Amniotic epithelial cell (primary cell): ENCODE data around the gene OR56A5.
"Not testable (repeated sequence)": the region's sequence is repeated elsewhere in the genome, so short reads cannot be mapped to it uniquely, and the experiment has no call there.

Source experiments
- DNase-seq: peaks from one replicate; pipeline ENCODE4 v3.0.0-alpha.2; 2010; ENCODE audit warnings: low read depth

The OR56A5 gene

GRCh38 chr11:5968394-5968793 is at the start of gene OR56A5:
Gene OR56A5 (minus strand): TSS chr11:5968494. CDS start chr11:5968494, 0 bp downstream.
- DNase-seq: no peak

- no peak for DNase-seq
Measured at GRCh38 chr11:6013042-6013441, 44.7 kb upstream of the OR56A5 start.

- DNase-seq: no peak
Measured at GRCh38 chr11:6012035-6012668, 43.9 kb upstream of the OR56A5 start.

GRCh38 chr11:6006846-6007245 is 38.6 kb upstream of the OR56A5 start, which contains the start of gene OR56A4:
Gene OR56A4 (minus strand): TSS chr11:6006946. CDS start chr11:6002992, 3,954 bp downstream.
- no peak for DNase-seq

- DNase-seq: no peak
Measured at GRCh38 chr11:6006395-6006794, 38.1 kb upstream of the OR56A5 start.

- DNase-seq: no peak
Measured at GRCh38 chr11:6002202-6002699, 34.0 kb upstream of the OR56A5 start.

GRCh38 chr11:5994791-5995190 is 26.5 kb upstream of the OR56A5 start:
- DNase-seq: no peak

- DNase-seq: peak; percentile 6
Measured at GRCh38 chr11:5992604-5993251, 24.4 kb upstream of the OR56A5 start.

- DNase-seq: no peak
Measured at GRCh38 chr11:5992150-5992549, 23.9 kb upstream of the OR56A5 start.

GRCh38 chr11:5989203-5989602 is 20.9 kb upstream of the OR56A5 start:
- DNase-seq: no peak

GRCh38 chr11:5986885-5987284 is 18.6 kb upstream of the OR56A5 start, which contains the start of gene OR52L1:
Gene OR52L1 (minus strand): TSS chr11:5986985. CDS start chr11:5986930, 55 bp downstream.
- no peak for DNase-seq

- no peak for DNase-seq
Measured at GRCh38 chr11:5983443-5983842, 15.1 kb upstream of the OR56A5 start.

GRCh38 chr11:5973530-5973929 is 5.2 kb upstream of the OR56A5 start:
- no peak for DNase-seq

GRCh38 chr11:5967708-5968107 is 586 bp downstream of the OR56A5 start:
- no peak for DNase-seq

- DNase-seq: no peak
Measured at GRCh38 chr11:5966958-5967357, 1.3 kb downstream of the OR56A5 start.

- DNase-seq: not testable (repeated sequence)
Measured at GRCh38 chr11:5960704-5961320, 7.5 kb downstream of the OR56A5 start.

- no peak for DNase-seq
Measured at GRCh38 chr11:5955586-5955985, 12.7 kb downstream of the OR56A5 start.

GRCh38 chr11:5941951-5942350 is 26.3 kb downstream of the OR56A5 start, which contains the start of gene OR56A3:
Gene OR56A3 (plus strand): TSS chr11:5942251. CDS start chr11:5947347, 5,096 bp downstream.
- no peak for DNase-seq

GRCh38 chr11:5940748-5941147 is 27.5 kb downstream of the OR56A5 start:
- no peak for DNase-seq

- DNase-seq: no peak
Measured at GRCh38 chr11:5938603-5938965, 29.7 kb downstream of the OR56A5 start.

- no peak for DNase-seq
Measured at GRCh38 chr11:5937868-5938602, 30.3 kb downstream of the OR56A5 start.

- DNase-seq: no peak
Measured at GRCh38 chr11:5933116-5933515, 35.2 kb downstream of the OR56A5 start.
